Astrocyte (in vitro differentiated cells and primary cell): ENCODE data around the gene LYPD6. TPM values are rescaled to one million over a fixed set of nuclear protein-coding genes. Genes with fewer than 3 reads are reported as not detected.

ENCODE experiments used
- DNase-seq: peaks from one replicate; pipeline ENCODE4 v3.0.0-alpha.2; 2010; ENCODE audit warnings: low read depth
- FAIRE-seq: peaks from 2 replicates; lab custom pipeline; 2011; peaks lifted over from hg19 to GRCh38; lab: Jason Lieb, UNC
- H2AFZ ChIP-seq: 2 replicates; pipeline ENCODE4 v1.6.0; 2012; ENCODE audit warnings: low read depth, low read length, inconsistent platforms
- H3K27ac ChIP-seq: 2 replicates; pipeline ENCODE4 v1.5.1; 2011; ENCODE audit warnings: low read depth, low read length, inconsistent platforms
- H3K27me3 ChIP-seq: 2 replicates; pipeline ENCODE4 v1.6.0; 2011; ENCODE audit warnings: low read length, inconsistent platforms; ENCODE audit not compliant: insufficient read depth
- H3K36me3 ChIP-seq: 2 replicates; pipeline ENCODE4 v1.5.1; 2011; ENCODE audit warnings: low read length, inconsistent platforms; ENCODE audit not compliant: insufficient read depth
- H3K4me1 ChIP-seq: 2 replicates; pipeline ENCODE4 v1.5.1; 2011; ENCODE audit warnings: low read length, inconsistent platforms; ENCODE audit not compliant: insufficient read depth
- H3K4me2 ChIP-seq: 2 replicates; pipeline ENCODE4 v1.6.0; 2012; ENCODE audit warnings: low read length, inconsistent platforms
- H3K4me3 ChIP-seq: 2 replicates; pipeline ENCODE4 v1.5.1; 2011; ENCODE audit warnings: low read depth, mild to moderate bottlenecking, low read length, inconsistent platforms; ENCODE audit not compliant: insufficient read depth
- H3K79me2 ChIP-seq: 2 replicates; pipeline ENCODE4 v1.6.0; 2012; ENCODE audit warnings: mild to moderate bottlenecking, low read length, inconsistent platforms; ENCODE audit not compliant: insufficient read depth
- H3K9ac ChIP-seq: 2 replicates; pipeline ENCODE4 v1.6.0; 2012; ENCODE audit warnings: mild to moderate bottlenecking, low read length, inconsistent platforms
- H3K9me3 ChIP-seq: 2 replicates; pipeline ENCODE4 v1.5.1; 2012; ENCODE audit warnings: low read depth, mild to moderate bottlenecking, low read length, inconsistent platforms; ENCODE audit not compliant: insufficient read depth
- H4K20me1 ChIP-seq: 2 replicates; pipeline ENCODE4 v1.6.0; 2012; ENCODE audit warnings: low read length, inconsistent platforms; ENCODE audit not compliant: insufficient read depth
- H3K27ac Mint-ChIP-seq: one replicate; pipeline ENCODE4 v1.8.0; 2021; ENCODE audit warnings: mild to moderate bottlenecking, mixed read lengths; ENCODE audit not compliant: unreplicated experiment
- H3K27me3 Mint-ChIP-seq: one replicate; pipeline ENCODE4 v1.8.0; 2021; ENCODE audit warnings: low read depth, mixed read lengths; ENCODE audit not compliant: unreplicated experiment
- H3K36me3 Mint-ChIP-seq: one replicate; pipeline ENCODE4 v1.8.0; 2021; ENCODE audit warnings: low read depth, mixed read lengths; ENCODE audit not compliant: unreplicated experiment
- H3K4me1 Mint-ChIP-seq: one replicate; pipeline ENCODE4 v1.8.0; 2021; ENCODE audit warnings: low read depth, mixed read lengths; ENCODE audit not compliant: unreplicated experiment
- H3K4me3 Mint-ChIP-seq: one replicate; pipeline ENCODE4 v1.8.0; 2021; ENCODE audit warnings: mild to moderate bottlenecking, moderate library complexity, mixed read lengths; ENCODE audit not compliant: unreplicated experiment
- H3K9me3 Mint-ChIP-seq: one replicate; pipeline ENCODE4 v1.8.0; 2021; ENCODE audit warnings: mild to moderate bottlenecking, mixed read lengths; ENCODE audit not compliant: unreplicated experiment
- EZH2 ChIP-seq: IDR thresholded peaks from 2 replicates; pipeline ENCODE4 v1.6.1; 2012; ENCODE audit warnings: mild to moderate bottlenecking, low read length, inconsistent platforms; ENCODE audit not compliant: insufficient read depth
- total RNA-seq: library from RNA; stranded (reverse); gene quantifications from 2 replicates; pipeline ENCODE4 v1.2.1, GENCODE V29; 2021
- TF ChIP-seq, protein P1 (sequence below): IDR thresholded peaks from 2 replicates; pipeline ENCODE4 v1.5.1; 2011; ENCODE audit warnings: low read depth, mild to moderate bottlenecking, inconsistent platforms, low read length, moderate library complexity; ENCODE audit not compliant: insufficient read depth

LYPD6 gene
- total RNA-seq, 1 donor from 2014 or later = 1.4 TPM

- Histone ChIP-seq H3K9me3 (no peaks in the 10 kb centered on the region), H2AFZ (no peak overlapping the region), H3K36me3 (no peaks in the 10 kb centered on the region), H3K27ac (no peak overlapping the region), H3K79me2 (no peaks in the 10 kb centered on the region), H4K20me1 (no peaks in the 10 kb centered on the region), H3K27me3 (no peaks in the 10 kb centered on the region), H3K4me2 (no peak overlapping the region), H3K9ac (no peak overlapping the region), H3K4me1 (no peaks in the 10 kb centered on the region), H3K4me3 (no peak overlapping the region)
- FAIRE-seq (no peak), DNase-seq (no peak)
- Mint-ChIP-seq H3K9me3 (no peaks in the 10 kb centered on the region), H3K4me1 (peaks cover 4% of the 10 kb centered on the region), H3K27me3 (no peaks in the 10 kb centered on the region), H3K36me3 (no peaks in the 10 kb centered on the region), H3K27ac (no peak overlapping the region), H3K4me3 (no peak overlapping the region)
- TF ChIP-seq EZH2 = no peak
- TF ChIP-seq, protein P1, sequence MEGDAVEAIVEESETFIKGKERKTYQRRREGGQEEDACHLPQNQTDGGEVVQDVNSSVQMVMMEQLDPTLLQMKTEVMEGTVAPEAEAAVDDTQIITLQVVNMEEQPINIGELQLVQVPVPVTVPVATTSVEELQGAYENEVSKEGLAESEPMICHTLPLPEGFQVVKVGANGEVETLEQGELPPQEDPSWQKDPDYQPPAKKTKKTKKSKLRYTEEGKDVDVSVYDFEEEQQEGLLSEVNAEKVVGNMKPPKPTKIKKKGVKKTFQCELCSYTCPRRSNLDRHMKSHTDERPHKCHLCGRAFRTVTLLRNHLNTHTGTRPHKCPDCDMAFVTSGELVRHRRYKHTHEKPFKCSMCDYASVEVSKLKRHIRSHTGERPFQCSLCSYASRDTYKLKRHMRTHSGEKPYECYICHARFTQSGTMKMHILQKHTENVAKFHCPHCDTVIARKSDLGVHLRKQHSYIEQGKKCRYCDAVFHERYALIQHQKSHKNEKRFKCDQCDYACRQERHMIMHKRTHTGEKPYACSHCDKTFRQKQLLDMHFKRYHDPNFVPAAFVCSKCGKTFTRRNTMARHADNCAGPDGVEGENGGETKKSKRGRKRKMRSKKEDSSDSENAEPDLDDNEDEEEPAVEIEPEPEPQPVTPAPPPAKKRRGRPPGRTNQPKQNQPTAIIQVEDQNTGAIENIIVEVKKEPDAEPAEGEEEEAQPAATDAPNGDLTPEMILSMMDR = no peak
Measured at GRCh38 chr2:149467436-149467835, 137.0 kb downstream of the LYPD6 start.

DNA sequence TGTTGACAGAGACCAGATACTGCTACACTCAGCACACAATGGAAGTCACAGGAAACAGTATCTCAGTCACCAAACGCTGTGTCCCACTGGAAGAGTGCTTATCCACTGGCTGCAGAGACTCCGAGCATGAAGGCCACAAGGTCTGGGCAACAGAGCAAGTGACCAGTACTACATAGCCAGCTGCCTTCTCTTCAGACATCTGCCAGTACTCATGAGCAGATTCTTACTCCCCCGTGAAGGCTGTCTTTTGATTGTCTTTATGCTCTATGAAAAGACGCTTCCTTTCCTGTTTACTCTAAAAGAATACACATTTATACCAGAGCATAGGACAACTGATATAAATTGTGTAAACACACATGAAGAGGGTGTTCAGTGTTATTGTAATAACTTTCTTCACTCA is 138.2 kb downstream of the LYPD6 start:
- no peaks in the 10 kb centered on the region for H3K27me3 Mint-ChIP-seq
- H3K4me3 Mint-ChIP-seq = no peak overlapping the region
- H3K79me2 ChIP-seq = no peaks in the 10 kb centered on the region
- H3K36me3 ChIP-seq = no peaks in the 10 kb centered on the region
- no peak for DNase-seq
- no peak overlapping the region for H3K4me3 ChIP-seq
- H3K9ac ChIP-seq = no peak overlapping the region
- H3K36me3 Mint-ChIP-seq = no peaks in the 10 kb centered on the region
- no peaks in the 10 kb centered on the region for H3K9me3 ChIP-seq
- no peak overlapping the region for H3K27ac Mint-ChIP-seq
- peaks cover 4% of the 10 kb centered on the region for H3K4me1 Mint-ChIP-seq
- FAIRE-seq = no peak
- TF ChIP-seq, protein P1 = no peak
- TF ChIP-seq EZH2 = no peak
- no peak overlapping the region for H3K4me2 ChIP-seq
- no peak overlapping the region for H2AFZ ChIP-seq
- no peak overlapping the region for H3K27ac ChIP-seq
- no peaks in the 10 kb centered on the region for H4K20me1 ChIP-seq
- no peaks in the 10 kb centered on the region for H3K4me1 ChIP-seq
- no peaks in the 10 kb centered on the region for H3K27me3 ChIP-seq
- no peaks in the 10 kb centered on the region for H3K9me3 Mint-ChIP-seq

DNA sequence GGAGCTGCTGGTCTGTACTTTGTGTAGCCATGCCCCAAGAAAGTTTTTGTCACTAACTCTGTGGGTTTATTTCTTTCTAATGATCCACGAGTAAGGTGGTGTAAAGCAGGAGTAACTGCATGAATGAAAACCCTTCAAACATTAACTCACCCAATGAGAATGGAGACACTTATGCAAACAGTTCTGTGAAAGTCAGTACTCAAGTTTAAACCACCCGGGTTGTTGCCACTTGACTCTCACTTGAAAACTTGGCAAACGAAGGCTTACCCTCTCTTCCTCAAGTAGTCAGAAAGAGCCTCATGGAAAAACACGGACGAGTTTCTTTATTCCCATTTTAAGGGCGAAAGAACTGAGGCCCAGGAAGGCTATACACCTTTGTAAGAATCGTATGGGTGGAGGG is 139.7 kb downstream of the LYPD6 start:
- peaks cover 4% of the 10 kb centered on the region for H3K4me1 Mint-ChIP-seq
- Histone ChIP-seq H3K27me3 (no peaks in the 10 kb centered on the region), H3K4me2 (no peak overlapping the region), H3K27ac (no peak overlapping the region), H4K20me1 (no peaks in the 10 kb centered on the region), H3K9ac (no peak overlapping the region), H3K36me3 (no peaks in the 10 kb centered on the region), H3K79me2 (no peaks in the 10 kb centered on the region), H3K4me1 (no peaks in the 10 kb centered on the region), H2AFZ (no peak overlapping the region), H3K9me3 (no peaks in the 10 kb centered on the region), H3K4me3 (no peak overlapping the region)
- H3K4me3 Mint-ChIP-seq = no peak overlapping the region
- no peak for TF ChIP-seq EZH2
- TF ChIP-seq, protein P1 = no peak
- no peaks in the 10 kb centered on the region for H3K36me3 Mint-ChIP-seq
- H3K27ac Mint-ChIP-seq = no peak overlapping the region
- FAIRE-seq (no peak), DNase-seq (no peak)
- no peaks in the 10 kb centered on the region for H3K27me3 Mint-ChIP-seq
- H3K9me3 Mint-ChIP-seq = no peaks in the 10 kb centered on the region
